Endodermal cell (in vitro differentiated cells): Measurements from ENCODE around the gene RNF11. TPM values are rescaled to one million over a fixed set of nuclear protein-coding genes. Genes with fewer than 3 reads are reported as not detected.

Experiments used
- DNase-seq: peaks from one replicate; pipeline ENCODE4 v3.0.0-alpha.2; 2017
- H3K27ac ChIP-seq: 2 replicates; pipeline ENCODE4 v1.5.1; 2013; ENCODE audit warnings: mild to moderate bottlenecking, low read depth, low read length, moderate library complexity
- H3K27me3 ChIP-seq: 2 replicates; pipeline ENCODE4 v1.6.1; 2013; ENCODE audit warnings: mild to moderate bottlenecking, low read length, moderate library complexity; ENCODE audit not compliant: insufficient read depth, control insufficient read depth, poor library complexity, severe bottlenecking
- H3K36me3 ChIP-seq: 2 replicates; pipeline ENCODE4 v1.7.0; 2013; ENCODE audit warnings: mild to moderate bottlenecking, low read length, moderate library complexity; ENCODE audit not compliant: control insufficient read depth, insufficient read depth
- H3K4me1 ChIP-seq: one replicate; pipeline ENCODE4 v1.7.0; 2013; ENCODE audit warnings: low read length; ENCODE audit not compliant: control insufficient read depth, insufficient read depth
- H3K4me3 ChIP-seq: 2 replicates; pipeline ENCODE4 v1.5.1; 2013; ENCODE audit warnings: mild to moderate bottlenecking, low read length, moderate library complexity
- H3K9ac ChIP-seq: 2 replicates; pipeline ENCODE4 v1.6.1; 2013; ENCODE audit warnings: mild to moderate bottlenecking, low read length, moderate library complexity; ENCODE audit not compliant: poor library complexity, severe bottlenecking; ENCODE audit errors: extremely low read depth
- H3K9me3 ChIP-seq: 2 replicates; pipeline ENCODE4 v1.6.1; 2013; ENCODE audit warnings: mild to moderate bottlenecking, low read length, moderate library complexity; ENCODE audit not compliant: control insufficient read depth
- H3K27ac Mint-ChIP-seq: 2 replicates; pipeline ENCODE4 v1.8.0; 2020; ENCODE audit warnings: mixed read lengths
- H3K27me3 Mint-ChIP-seq: 2 replicates; pipeline ENCODE4 v1.8.0; 2021; ENCODE audit warnings: mild to moderate bottlenecking, mixed read lengths; ENCODE audit not compliant: insufficient read depth
- H3K36me3 Mint-ChIP-seq: 2 replicates; pipeline ENCODE4 v1.8.0; 2020; ENCODE audit warnings: low read depth, mixed read lengths
- H3K4me1 Mint-ChIP-seq: 2 replicates; pipeline ENCODE4 v1.8.0; 2020; ENCODE audit warnings: mixed read lengths
- H3K4me3 Mint-ChIP-seq: 2 replicates; pipeline ENCODE4 v1.8.0; 2020; ENCODE audit warnings: mild to moderate bottlenecking, moderate library complexity, mixed read lengths
- H3K9me3 Mint-ChIP-seq: 2 replicates; pipeline ENCODE4 v1.8.0; 2020; ENCODE audit warnings: mild to moderate bottlenecking, mixed read lengths
- CTCF ChIP-seq: fragments of 200-600 bp; sonication (generic); conservative IDR thresholded peaks from 2 replicates; pipeline ENCODE4 v1.5.0; 2021; ENCODE audit warnings: antibody characterized with exemption, mild to moderate bottlenecking
- WGBS, 2 experiments: methylation state at CpG; one replicate each; pipeline versions ENCODE4 v1.1.5 to v1.1.7; 2013; ENCODE audit warnings: missing lambda C conversion rate in 2 of 2, mixed read lengths in 1 of 2; ENCODE audit not compliant: insufficient coverage in 1 of 2, insufficient read length in 1 of 2; 5-methylcytosine and 5-hydroxymethylcytosine counted together
- total RNA-seq, 2 donors: library from RNA; stranded (reverse); fragmentation: NEBNext Ultra II Directional in 1 of 2; extraction: Animal tissue kit (Norgen Biotek cat#: 25700) in 1 of 2; gene quantifications; 2 replicates in 1 of 2; 3 replicates in 1 of 2; pipeline ENCODE4 v1.2.1, GENCODE V29; 2021

RNF11 gene
- total RNA-seq, 2 donors from 2014 or later, result 84.1 to 103 TPM

- Histone ChIP-seq H3K27me3 (no peaks in the 10 kb centered on the region), H3K4me3 (no peak overlapping the region), H3K27ac (no peak overlapping the region), H3K4me1 (peaks cover 9% of the 10 kb centered on the region), H3K9ac (no peak overlapping the region), H3K9me3 (no peaks in the 10 kb centered on the region), H3K36me3 (no peaks in the 10 kb centered on the region)
- WGBS, 2 experiments, result 86 to 93% methylated on average over 5 of the region's 5 CpGs
- Mint-ChIP-seq H3K27ac (no peak overlapping the region), H3K4me3 (no peak overlapping the region), H3K36me3 (no peaks in the 10 kb centered on the region), H3K9me3 (no peaks in the 10 kb centered on the region), H3K4me1 (peaks cover 10% of the 10 kb centered on the region), H3K27me3 (no peaks in the 10 kb centered on the region)
- TF ChIP-seq CTCF, result no peak
- DNase-seq, result no peak
Measured at GRCh38 chr1:51306950-51307349, 70.9 kb downstream of the RNF11 start.

DNA sequence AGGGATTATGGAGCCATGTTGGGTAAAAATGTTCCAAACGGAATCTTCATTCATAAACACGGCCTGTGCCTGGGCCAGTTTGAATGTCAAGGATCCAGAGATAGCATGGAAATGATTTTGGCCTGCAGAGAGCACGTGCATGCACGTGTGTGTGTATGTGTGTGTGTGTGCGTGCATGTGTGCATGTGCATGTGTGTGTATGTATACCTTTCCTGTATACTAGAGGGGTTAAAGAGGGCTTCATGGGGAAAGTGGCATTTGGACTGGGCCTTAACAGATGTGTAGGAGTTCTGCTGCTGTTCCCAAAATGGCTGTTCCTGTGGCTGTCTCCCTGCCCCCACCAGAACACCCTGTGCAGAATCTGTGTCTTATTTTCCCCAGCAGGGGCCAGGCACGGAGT, 72.6 kb downstream of the RNF11 start:
- H3K4me3 ChIP-seq, result no peak overlapping the region
- Mint-ChIP-seq H3K27ac (no peak overlapping the region), H3K9me3 (no peaks in the 10 kb centered on the region), H3K27me3 (no peaks in the 10 kb centered on the region), H3K4me1 (peaks cover 14% of the 10 kb centered on the region), H3K36me3 (no peaks in the 10 kb centered on the region), H3K4me3 (no peak overlapping the region)
- WGBS, 2 experiments, result 95 to 96% methylated on average over 4 to 6 of the region's 6 CpGs
- DNase-seq, result no peak
- no peak for TF ChIP-seq CTCF
- no peak overlapping the region for H3K27ac ChIP-seq
- H3K9ac ChIP-seq, result no peak overlapping the region
- peaks cover 9% of the 10 kb centered on the region for H3K4me1 ChIP-seq
- H3K27me3 ChIP-seq, result no peaks in the 10 kb centered on the region
- no peaks in the 10 kb centered on the region for H3K36me3 ChIP-seq
- no peaks in the 10 kb centered on the region for H3K9me3 ChIP-seq

GRCh38 chr1:51309291-51309690, 73.2 kb downstream of the RNF11 start:
- 85 to 100% methylated on average over 1 to 8 of the region's 8 CpGs for WGBS, 2 experiments
- H3K4me3 Mint-ChIP-seq, result no peak overlapping the region
- DNase-seq, result peak; percentile 35
- Histone ChIP-seq H3K4me3 (no peak overlapping the region), H3K4me1 (peaks cover 9% of the 10 kb centered on the region), H3K27me3 (no peaks in the 10 kb centered on the region), H3K9ac (no peak overlapping the region), H3K27ac (no peak overlapping the region), H3K36me3 (no peaks in the 10 kb centered on the region), H3K9me3 (no peaks in the 10 kb centered on the region)
- H3K9me3 Mint-ChIP-seq, result no peaks in the 10 kb centered on the region
- H3K4me1 Mint-ChIP-seq, result peaks cover 14% of the 10 kb centered on the region
- no peak overlapping the region for H3K27ac Mint-ChIP-seq
- no peaks in the 10 kb centered on the region for H3K36me3 Mint-ChIP-seq
- no peaks in the 10 kb centered on the region for H3K27me3 Mint-ChIP-seq
- TF ChIP-seq CTCF, result no peak
